Activated CD8-positive, alpha-beta memory T cell treated with anti-CD3 and anti-CD28 coated beads for 48 hours (primary cell): ENCODE results near the gene CRHR1.

Experiments
- DNase-seq, 3 experiments: peaks; one replicate each; pipeline ENCODE4 v3.0.0-alpha.2; 2020; ENCODE audit warnings: low read depth in 2 of 3, low spot score in 2 of 3

CRHR1 gene

GRCh38 chr17:45757431-45758218 lies 26.5 kb upstream of the CRHR1 start:
- DNase-seq = no peak

- DNase-seq = no peak
Observed at GRCh38 chr17:45758544-45758943, 25.6 kb upstream of the CRHR1 start.

- no peak for DNase-seq
Observed at GRCh38 chr17:45759761-45760160, 24.4 kb upstream of the CRHR1 start.

- DNase-seq = no peak
Observed at GRCh38 chr17:45761957-45762565, 22.1 kb upstream of the CRHR1 start.

GRCh38 chr17:45763182-45763581 lies 20.9 kb upstream of the CRHR1 start:
- DNase-seq = no peak

- DNase-seq = no peak
Observed at GRCh38 chr17:45764479-45764878, 19.6 kb upstream of the CRHR1 start.

- no peak for DNase-seq
Observed at GRCh38 chr17:45768000-45768399, 16.1 kb upstream of the CRHR1 start.

- DNase-seq = no peak
Observed at GRCh38 chr17:45770632-45771270, 13.4 kb upstream of the CRHR1 start.

GRCh38 chr17:45771271-45771959 lies 12.7 kb upstream of the CRHR1 start:
- no peak for DNase-seq

- DNase-seq = no peak
Observed at GRCh38 chr17:45775148-45775547, 9.0 kb upstream of the CRHR1 start.

- no peak for DNase-seq
Observed at GRCh38 chr17:45775576-45776011, 8.5 kb upstream of the CRHR1 start.

GRCh38 chr17:45776896-45777295 lies 7.2 kb upstream of the CRHR1 start:
- no peak for DNase-seq

GRCh38 chr17:45777388-45777787 lies 6.7 kb upstream of the CRHR1 start:
- no peak for DNase-seq

- no peak for DNase-seq
Observed at GRCh38 chr17:45780921-45781320, 3.2 kb upstream of the CRHR1 start.

- peak; percentile 10 to 27 (median 27) for DNase-seq
Observed at GRCh38 chr17:45782889-45783592, 1.1 kb upstream of the CRHR1 start.

GRCh38 chr17:45783593-45784292 lies 377 bp upstream of the CRHR1 start:
- DNase-seq = no peak

GRCh38 chr17:45784741-45785479 lies 790 bp downstream of the CRHR1 start:
- peak; percentile 7 to 10 (median 10) for DNase-seq

GRCh38 chr17:45785480-45786193 lies 1.5 kb downstream of the CRHR1 start:
- DNase-seq = no peak

GRCh38 chr17:45786349-45786748 lies 2.2 kb downstream of the CRHR1 start:
- no peak for DNase-seq
